Measurements from ENCODE around the gene CCDC170.

The CCDC170 gene

DNA sequence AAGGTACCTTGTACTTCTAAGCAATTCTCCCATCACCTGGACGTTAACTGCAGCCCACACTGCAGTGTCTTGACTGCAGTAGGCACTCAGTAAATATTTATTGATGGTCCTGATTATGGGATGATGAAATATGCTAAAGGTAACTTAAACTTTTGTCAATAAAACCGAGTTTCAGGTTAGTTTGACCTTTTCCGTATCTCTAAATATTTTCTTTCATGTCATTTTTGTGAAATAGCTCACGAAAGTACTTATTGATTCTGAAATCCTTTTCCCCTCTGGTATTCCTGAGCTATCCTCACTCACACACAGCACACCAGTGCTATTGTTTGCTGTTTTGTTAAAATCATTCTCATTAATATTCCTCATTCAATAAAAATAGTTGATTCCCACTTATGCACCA, 164.3 kb downstream of the CCDC170 start:
- no peak for DNase-seq

DNA sequence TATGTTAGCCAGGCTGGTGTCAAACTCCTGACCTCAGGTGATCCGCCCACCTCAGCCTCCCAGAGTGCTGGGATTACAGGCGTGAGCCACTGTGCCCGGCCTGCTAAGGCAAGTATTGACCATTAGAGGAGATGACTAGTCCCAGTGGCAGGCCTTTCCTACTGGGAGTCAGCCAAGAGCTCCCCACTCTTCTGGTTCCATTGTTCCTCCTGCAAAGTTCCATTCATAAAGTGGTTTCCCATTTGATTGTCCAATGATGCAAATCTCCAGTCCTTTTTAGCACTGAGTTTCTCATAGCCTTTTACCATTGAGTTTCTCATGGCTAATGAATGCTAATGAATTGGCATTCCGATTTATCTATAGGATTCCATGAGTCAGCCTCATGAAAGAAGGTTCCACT, 165.4 kb downstream of the CCDC170 start:
- no peak for DNase-seq

DNA sequence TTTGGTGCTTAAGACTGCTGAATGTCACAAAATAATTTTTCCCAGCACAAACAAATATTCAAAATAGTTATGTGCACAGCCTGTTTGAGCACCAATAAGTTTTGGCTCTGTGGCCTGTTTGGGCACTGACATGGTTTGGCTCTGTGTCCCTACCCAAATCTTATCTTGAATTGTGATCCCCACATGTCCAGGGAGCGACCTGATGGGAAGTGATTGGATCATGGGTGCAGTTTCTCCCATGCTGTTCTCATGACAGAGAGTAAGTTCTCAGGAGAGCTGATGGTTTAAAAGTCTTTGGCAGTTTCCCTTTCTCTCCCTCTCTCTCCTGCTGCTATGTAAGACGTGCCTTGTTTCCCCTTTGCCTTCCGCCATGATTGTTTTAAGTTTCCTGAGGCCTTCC, 167.7 kb downstream of the CCDC170 start:
- no peak for DNase-seq

DNA sequence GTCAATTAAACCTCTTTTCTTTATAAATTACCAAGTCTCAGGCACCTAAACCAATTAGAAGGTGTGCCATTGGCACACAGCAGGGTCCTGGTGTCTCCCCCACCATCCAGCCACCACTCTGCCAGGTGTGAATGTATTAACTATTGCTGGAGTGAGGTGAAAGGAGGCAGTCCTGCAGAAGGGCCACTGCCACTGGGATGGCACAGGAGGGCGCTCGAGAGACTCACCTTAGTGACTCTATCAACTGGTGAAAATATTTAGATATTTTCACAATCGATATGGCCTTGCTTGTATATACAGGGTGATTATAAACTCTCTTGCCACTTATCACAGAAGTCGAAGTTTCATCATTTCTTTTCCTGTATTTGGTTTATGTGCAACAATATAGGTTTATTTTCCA, 168.1 kb downstream of the CCDC170 start:
- no peak for DNase-seq

DNA sequence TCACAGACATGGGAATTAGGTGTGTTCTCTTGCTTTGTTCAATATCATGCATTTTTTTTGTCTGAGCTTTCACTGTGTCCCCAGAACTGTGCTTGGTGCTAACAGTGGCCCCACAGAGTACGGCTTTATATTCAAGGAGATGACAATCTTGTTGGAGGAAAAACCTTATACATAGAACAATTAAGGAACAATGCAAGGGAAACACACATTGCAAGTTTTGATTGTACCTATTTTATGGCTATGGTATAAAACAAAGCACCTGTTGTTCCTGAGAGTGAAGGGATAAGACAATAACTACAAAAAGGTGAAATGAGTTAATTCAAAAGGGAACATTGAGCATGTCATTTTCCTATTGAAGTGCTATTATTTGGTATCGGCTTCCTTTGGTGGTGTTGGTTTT, 169.7 kb downstream of the CCDC170 start:
- DNase-seq: no peak

DNA sequence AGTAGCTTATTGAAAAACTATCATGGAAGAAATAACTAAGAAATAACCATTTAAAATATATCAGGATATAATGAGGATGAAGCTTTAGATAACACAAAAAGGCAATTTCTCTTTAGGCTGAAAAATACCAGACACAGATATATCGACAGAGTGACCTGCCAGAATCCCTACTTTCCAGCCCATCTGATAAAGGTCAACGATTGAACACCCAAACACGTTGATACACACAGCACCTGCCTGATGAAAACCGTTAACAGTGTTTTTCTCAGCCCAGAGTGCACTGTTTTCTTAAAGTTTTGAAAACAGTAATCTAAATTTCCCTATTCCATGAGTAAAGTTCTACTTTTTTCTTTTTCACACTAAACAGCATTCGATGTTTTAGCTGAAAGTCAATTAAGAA, 170.6 kb downstream of the CCDC170 start:
- no peak for DNase-seq

DNA sequence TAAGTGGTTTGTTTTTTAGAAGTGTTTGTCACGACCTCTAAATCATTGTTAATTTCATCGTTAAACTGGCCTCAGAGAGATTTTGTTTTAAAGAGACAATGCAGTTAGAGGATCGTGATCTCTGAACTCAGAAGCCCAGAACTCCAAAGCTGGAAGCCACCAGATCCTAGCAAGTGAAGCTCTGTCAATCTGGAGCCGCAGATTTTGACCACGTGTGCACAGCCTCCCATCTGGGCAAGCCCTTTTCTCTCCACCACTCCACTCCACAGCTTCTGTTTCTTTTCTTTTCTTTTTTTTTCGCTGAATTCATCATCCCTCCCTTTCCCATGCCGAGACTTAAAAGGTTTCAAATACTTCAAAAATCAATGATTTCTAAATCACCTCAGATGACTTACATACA, 171.5 kb downstream of the CCDC170 start:
- no peak for DNase-seq

DNA sequence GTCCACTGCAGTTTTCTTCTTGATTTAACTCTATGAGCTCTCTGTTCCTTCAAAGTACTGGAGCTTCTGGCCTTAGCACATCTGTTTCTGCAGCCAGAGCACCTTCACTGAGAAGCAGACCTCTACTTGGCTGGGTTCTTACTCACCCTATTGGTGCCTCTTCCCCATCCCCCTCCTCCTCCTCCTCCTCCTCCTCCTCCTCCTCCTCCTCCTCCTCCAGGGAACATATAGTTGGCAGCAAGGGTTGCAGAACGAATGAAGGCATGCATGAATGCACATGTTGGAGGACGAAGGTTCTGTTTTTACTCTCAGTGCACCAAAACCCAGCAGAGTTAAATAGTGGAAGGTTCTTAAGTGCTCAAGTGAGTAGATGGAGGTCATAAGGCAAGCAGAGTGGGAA, 172.7 kb downstream of the CCDC170 start:
- DNase-seq: no peak

DNA sequence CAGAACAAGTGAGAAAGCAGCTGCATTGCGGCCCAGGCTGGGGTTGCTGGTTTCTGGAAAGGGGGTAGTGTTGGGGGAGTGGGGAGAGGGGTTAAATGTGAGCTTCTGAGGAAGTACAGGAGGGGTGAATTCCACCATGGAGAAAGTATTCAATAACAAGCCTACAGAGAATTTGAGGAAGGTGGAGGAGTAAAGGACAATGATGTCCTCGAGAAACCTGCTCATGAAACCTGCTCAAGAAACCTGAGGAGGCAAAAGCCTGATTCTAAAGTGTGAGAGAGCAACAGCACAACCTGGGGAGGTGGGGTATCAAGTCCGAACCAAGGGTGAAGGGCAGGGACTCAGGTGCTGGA, 175.4 kb downstream of the CCDC170 start:
- no peak for DNase-seq

DNA sequence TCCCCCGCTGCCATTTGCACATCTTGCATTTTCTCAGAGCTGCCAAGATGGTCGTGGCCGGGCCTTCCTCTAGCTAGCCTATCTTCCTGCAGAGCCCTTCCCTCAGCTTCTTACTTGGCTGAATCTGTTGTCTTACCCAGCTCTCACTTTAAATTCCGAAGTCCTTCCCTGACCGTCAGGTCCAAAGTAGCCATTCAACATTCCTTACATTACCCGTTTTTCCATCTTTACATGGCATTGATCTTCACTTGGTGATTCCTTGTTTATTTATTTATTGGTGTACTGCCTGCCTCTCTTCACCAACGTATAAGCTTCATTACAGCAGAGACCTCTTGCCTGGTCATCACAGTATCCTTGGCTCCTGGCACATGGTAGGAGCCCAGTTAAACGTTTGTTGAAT, 176.3 kb downstream of the CCDC170 start:
- DNase-seq: no peak

Data from NCI-H146 (cell line).